Neural progenitor cell (in vitro differentiated cells): Measurements from ENCODE around the gene FRMD8. TPM values are rescaled to one million over a fixed set of nuclear protein-coding genes. Genes with fewer than 3 reads are reported as not detected.

Experiments used
- DNase-seq: peaks from one replicate; pipeline ENCODE4 v3.0.0-alpha.2; 2016; ENCODE audit warnings: low spot score
- H2AFZ ChIP-seq: fragments of 200-600 bp; sonication (generic); replicated peaks from 2 replicates; pipeline ENCODE4 v1.6.1; 2016; ENCODE audit warnings: antibody characterized with exemption
- H3F3A ChIP-seq: fragments of 200-600 bp; sonication (generic); 2 replicates; pipeline ENCODE4 v1.6.1; 2016; ENCODE audit warnings: antibody characterized with exemption, low read depth
- H3K27ac ChIP-seq: fragments of 200-600 bp; sonication (generic); 2 replicates; pipeline ENCODE4 v1.5.1; 2016; ENCODE audit warnings: mild to moderate bottlenecking
- H3K27me3 ChIP-seq: fragments of 200-600 bp; sonication (generic); 2 replicates; pipeline ENCODE4 v1.6.1; 2016; ENCODE audit warnings: mild to moderate bottlenecking, moderate library complexity
- H3K36me3 ChIP-seq: fragments of 200-600 bp; sonication (generic); 2 replicates; pipeline ENCODE4 v1.5.1; 2016
- H3K4me1 ChIP-seq: fragments of 200-600 bp; sonication (generic); 2 replicates; pipeline ENCODE4 v1.6.1; 2016; ENCODE audit warnings: mixed run types
- H3K4me2 ChIP-seq: fragments of 200-600 bp; sonication (generic); 2 replicates; pipeline ENCODE4 v1.6.1; 2016
- H3K4me3 ChIP-seq: fragments of 200-600 bp; sonication (generic); 2 replicates; pipeline ENCODE4 v1.5.1; 2016
- H3K79me2 ChIP-seq: fragments of 200-600 bp; sonication (generic); 2 replicates; pipeline ENCODE4 v1.6.1; 2016; ENCODE audit warnings: low read depth
- H3K9ac ChIP-seq: fragments of 200-600 bp; sonication (generic); 2 replicates; pipeline ENCODE4 v1.6.1; 2016
- H3K9me3 ChIP-seq: fragments of 200-600 bp; sonication (generic); 2 replicates; pipeline ENCODE4 v1.5.1; 2016; ENCODE audit warnings: low read depth
- H4K20me1 ChIP-seq: fragments of 200-600 bp; sonication (generic); 2 replicates; pipeline ENCODE4 v1.6.1; 2016; ENCODE audit warnings: low read depth
- H3K27ac Mint-ChIP-seq: 3 replicates; pipeline ENCODE4 v1.8.0; 2021; ENCODE audit warnings: mixed read lengths
- H3K27me3 Mint-ChIP-seq: 2 replicates; pipeline ENCODE4 v1.8.0; 2022; ENCODE audit warnings: low read depth, mild to moderate bottlenecking, inconsistent platforms, moderate library complexity, mixed read lengths; ENCODE audit not compliant: insufficient read depth
- H3K36me3 Mint-ChIP-seq: 3 replicates; pipeline ENCODE4 v1.8.0; 2021; ENCODE audit warnings: mixed read lengths
- H3K4me1 Mint-ChIP-seq: 3 replicates; pipeline ENCODE4 v1.8.0; 2021; ENCODE audit warnings: mixed read lengths
- H3K4me3 Mint-ChIP-seq: 3 replicates; pipeline ENCODE4 v1.8.0; 2021; ENCODE audit warnings: mild to moderate bottlenecking, moderate library complexity, mixed read lengths
- H3K9me3 Mint-ChIP-seq: 3 replicates; pipeline ENCODE4 v1.8.0; 2020; ENCODE audit warnings: mixed read lengths
- EZH2 ChIP-seq: fragments of 200-600 bp; sonication (generic); IDR thresholded peaks from 2 replicates; pipeline ENCODE4 v1.6.1; 2017; ENCODE audit warnings: antibody characterized with exemption, mild to moderate bottlenecking, moderate library complexity
- EZH2phosphoT487 ChIP-seq: fragments of 200-600 bp; sonication (generic); IDR thresholded peaks from 2 replicates; pipeline ENCODE4 v1.6.1; 2017; ENCODE audit warnings: antibody characterized with exemption
- total RNA-seq: library from RNA; depleted of rRNA; stranded (reverse); fragments of >200 nt; gene quantifications from 2 replicates; pipeline ENCODE4 v1.2.3, GENCODE V29; 2015; ENCODE audit warnings: low replicate concordance
- TF ChIP-seq, protein P1 (sequence below): fragments of 200-600 bp; sonication (generic); IDR thresholded peaks from 2 replicates; pipeline ENCODE4 v1.5.1; 2017; ENCODE audit warnings: antibody characterized with exemption, mild to moderate bottlenecking

The FRMD8 gene
- total RNA-seq, 1 donor from 2014 or later, result 5.8 TPM

DNA sequence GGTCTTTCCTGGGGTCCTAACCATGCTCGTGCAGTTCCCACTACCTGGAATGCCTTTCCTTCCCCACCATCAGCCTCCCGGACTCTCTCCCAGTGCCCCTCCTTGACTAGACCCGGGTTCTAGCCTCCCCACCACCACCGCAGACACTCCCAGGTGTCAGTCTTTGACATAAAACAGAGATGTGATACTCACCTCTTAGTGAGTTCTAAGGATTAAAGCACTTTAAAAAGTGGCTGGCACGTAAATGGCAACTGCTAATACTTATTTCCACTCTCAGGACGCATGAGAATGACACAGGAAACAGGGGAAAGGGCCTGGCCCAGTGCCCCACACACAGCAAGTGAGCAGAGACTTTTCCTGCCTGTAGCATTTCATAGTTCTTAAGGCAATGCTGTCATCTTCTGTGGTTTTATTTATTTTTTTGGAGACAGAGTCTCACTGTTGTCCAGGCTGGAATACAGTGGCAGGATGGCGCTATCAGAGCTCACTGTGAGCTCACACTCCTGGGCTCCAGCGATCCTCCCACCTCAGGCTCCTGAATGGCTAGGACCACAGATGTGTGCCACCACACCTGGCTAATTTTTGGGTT lies 2.0 kb upstream of the FRMD8 start:
- peaks cover 11% of the 10 kb centered on the region for H3K27me3 Mint-ChIP-seq
- peak overlapping the region; percentile 90 for H3K27ac Mint-ChIP-seq

GRCh38 chr11:65388731-65389130 lies 2.3 kb downstream of the FRMD8 start:
- no peaks in the 10 kb centered on the region for H3K9me3 ChIP-seq
- no peak overlapping the region for H3K27ac ChIP-seq
- H3K9ac ChIP-seq, result no peak overlapping the region
- no peak overlapping the region for H2AFZ ChIP-seq
- peaks cover 10% of the 10 kb centered on the region for H3F3A ChIP-seq
- H4K20me1 ChIP-seq, result no peaks in the 10 kb centered on the region
- Mint-ChIP-seq H3K4me3 (peak overlapping the region; percentile 71), H3K27ac (peak overlapping the region; percentile 25), H3K9me3 (no peaks in the 10 kb centered on the region), H3K4me1 (peaks cover 24% of the 10 kb centered on the region), H3K36me3 (no peaks in the 10 kb centered on the region), H3K27me3 (peaks cover 10% of the 10 kb centered on the region)
- no peaks in the 10 kb centered on the region for H3K36me3 ChIP-seq
- H3K79me2 ChIP-seq, result peaks cover 8% of the 10 kb centered on the region
- H3K27me3 ChIP-seq, result no peaks in the 10 kb centered on the region
- TF ChIP-seq, protein P1, sequence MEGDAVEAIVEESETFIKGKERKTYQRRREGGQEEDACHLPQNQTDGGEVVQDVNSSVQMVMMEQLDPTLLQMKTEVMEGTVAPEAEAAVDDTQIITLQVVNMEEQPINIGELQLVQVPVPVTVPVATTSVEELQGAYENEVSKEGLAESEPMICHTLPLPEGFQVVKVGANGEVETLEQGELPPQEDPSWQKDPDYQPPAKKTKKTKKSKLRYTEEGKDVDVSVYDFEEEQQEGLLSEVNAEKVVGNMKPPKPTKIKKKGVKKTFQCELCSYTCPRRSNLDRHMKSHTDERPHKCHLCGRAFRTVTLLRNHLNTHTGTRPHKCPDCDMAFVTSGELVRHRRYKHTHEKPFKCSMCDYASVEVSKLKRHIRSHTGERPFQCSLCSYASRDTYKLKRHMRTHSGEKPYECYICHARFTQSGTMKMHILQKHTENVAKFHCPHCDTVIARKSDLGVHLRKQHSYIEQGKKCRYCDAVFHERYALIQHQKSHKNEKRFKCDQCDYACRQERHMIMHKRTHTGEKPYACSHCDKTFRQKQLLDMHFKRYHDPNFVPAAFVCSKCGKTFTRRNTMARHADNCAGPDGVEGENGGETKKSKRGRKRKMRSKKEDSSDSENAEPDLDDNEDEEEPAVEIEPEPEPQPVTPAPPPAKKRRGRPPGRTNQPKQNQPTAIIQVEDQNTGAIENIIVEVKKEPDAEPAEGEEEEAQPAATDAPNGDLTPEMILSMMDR, result no peak
- TF ChIP-seq EZH2phosphoT487 (no peak), EZH2 (no peak)
- no peak overlapping the region for H3K4me2 ChIP-seq
- H3K4me1 ChIP-seq, result peaks cover 10% of the 10 kb centered on the region
- DNase-seq, result no peak
- no peak overlapping the region for H3K4me3 ChIP-seq

More for the DNA sequence above, 2.0 kb upstream of the FRMD8 start:
- no peak for DNase-seq
- H3K9me3 Mint-ChIP-seq, result no peaks in the 10 kb centered on the region
- Histone ChIP-seq H3K4me2 (no peak overlapping the region), H3K4me1 (peaks cover 10% of the 10 kb centered on the region), H3K9ac (no peak overlapping the region), H3K9me3 (no peaks in the 10 kb centered on the region), H3F3A (peaks cover 10% of the 10 kb centered on the region), H3K4me3 (no peak overlapping the region), H3K36me3 (no peaks in the 10 kb centered on the region), H2AFZ (no peak overlapping the region), H3K27me3 (no peaks in the 10 kb centered on the region), H3K79me2 (peaks cover 8% of the 10 kb centered on the region), H4K20me1 (no peaks in the 10 kb centered on the region), H3K27ac (no peak overlapping the region)
- TF ChIP-seq, protein P1, result no peak
- TF ChIP-seq EZH2phosphoT487 (no peak), EZH2 (no peak)
- H3K4me1 Mint-ChIP-seq, result peaks cover 32% of the 10 kb centered on the region
- H3K36me3 Mint-ChIP-seq, result no peaks in the 10 kb centered on the region
- peak overlapping the region; percentile 55 for H3K4me3 Mint-ChIP-seq

- H3K36me3 Mint-ChIP-seq, result no peaks in the 10 kb centered on the region
- no peak for TF ChIP-seq EZH2phosphoT487
- TF ChIP-seq, protein P1, result no peak
- no peak for TF ChIP-seq EZH2
- H3K9me3 Mint-ChIP-seq, result no peaks in the 10 kb centered on the region
- H3K4me1 ChIP-seq, result peaks cover 10% of the 10 kb centered on the region
- peaks cover 4% of the 10 kb centered on the region for H4K20me1 ChIP-seq
- peaks cover 4% of the 10 kb centered on the region for H3K27me3 Mint-ChIP-seq
- DNase-seq, result no peak
- H2AFZ ChIP-seq, result no peak overlapping the region
- no peak overlapping the region for H3K4me3 ChIP-seq
- no peak overlapping the region for H3K4me2 ChIP-seq
- H3K27ac ChIP-seq, result no peak overlapping the region
- peaks cover 10% of the 10 kb centered on the region for H3F3A ChIP-seq
- H3K9me3 ChIP-seq, result no peaks in the 10 kb centered on the region
- peaks cover 17% of the 10 kb centered on the region for H3K4me1 Mint-ChIP-seq
- no peaks in the 10 kb centered on the region for H3K27me3 ChIP-seq
- no peak overlapping the region for H3K27ac Mint-ChIP-seq
- no peak overlapping the region for H3K9ac ChIP-seq
- H3K36me3 ChIP-seq, result no peaks in the 10 kb centered on the region
- no peak overlapping the region for H3K4me3 Mint-ChIP-seq
- peaks cover 8% of the 10 kb centered on the region for H3K79me2 ChIP-seq
Observed at GRCh38 chr11:65389294-65389980, 3.0 kb downstream of the FRMD8 start.
